Non-pigmented ciliary epithelial cell (primary cell): Measurements from ENCODE around the gene LIPN.

Source experiments
- DNase-seq: peaks from one replicate; pipeline ENCODE4 v3.0.0-alpha.2; 2010; ENCODE audit warnings: low read depth

The LIPN gene

GRCh38 chr10:88786032-88786770 is 26.4 kb downstream of the LIPN start:
- DNase-seq: no peak

- DNase-seq: no peak
These were observed 27.6 kb downstream of the LIPN start for GRCh38 chr10:88787463-88787862.

- no peak for DNase-seq
These were observed 29.1 kb downstream of the LIPN start for GRCh38 chr10:88788924-88789323.

- no peak for DNase-seq
These were observed 32.1 kb downstream of the LIPN start for GRCh38 chr10:88791924-88792323.

GRCh38 chr10:88792661-88793060 is 32.8 kb downstream of the LIPN start:
- no peak for DNase-seq

- DNase-seq: no peak
These were observed 34.0 kb downstream of the LIPN start for GRCh38 chr10:88793712-88794299.

- DNase-seq: no peak
These were observed 34.9 kb downstream of the LIPN start for GRCh38 chr10:88794731-88795130.

- DNase-seq: peak; percentile 72
These were observed 40.6 kb downstream of the LIPN start for GRCh38 chr10:88800152-88801125.

GRCh38 chr10:88802523-88803285 is 42.9 kb downstream of the LIPN start, which contains the start of gene LIPM:
LIPM (plus strand) TSS chr10:88802730; CDS start chr10:88802897, 167 bp downstream.
- DNase-seq: no peak

GRCh38 chr10:88803641-88804040 is 43.8 kb downstream of the LIPN start:
- DNase-seq: no peak

GRCh38 chr10:88804083-88804812 is 44.4 kb downstream of the LIPN start:
- no peak for DNase-seq

- DNase-seq: no peak
These were observed 45.5 kb downstream of the LIPN start for GRCh38 chr10:88805361-88805760.

- DNase-seq: no peak
These were observed 46.1 kb downstream of the LIPN start for GRCh38 chr10:88805924-88806323.

GRCh38 chr10:88809621-88810020 is 49.8 kb downstream of the LIPN start:
- no peak for DNase-seq

GRCh38 chr10:88810196-88810961 is 50.6 kb downstream of the LIPN start:
- no peak for DNase-seq

GRCh38 chr10:88813200-88813599 is 53.4 kb downstream of the LIPN start:
- no peak for DNase-seq

- DNase-seq: no peak
These were observed 59.5 kb downstream of the LIPN start for GRCh38 chr10:88819290-88819689.

- no peak for DNase-seq
These were observed 61.1 kb downstream of the LIPN start for GRCh38 chr10:88820748-88821401.

- DNase-seq: no peak
These were observed 66.6 kb downstream of the LIPN start for GRCh38 chr10:88826388-88826787.

- no peak for DNase-seq
These were observed 67.9 kb downstream of the LIPN start for GRCh38 chr10:88827671-88828070.
